Measurements from ENCODE around the gene TGOLN2.
"Not testable (repeated sequence)": the region's sequence is repeated elsewhere in the genome, so short reads cannot be mapped to it uniquely, and the experiment has no call there.

TGOLN2 gene

DNA sequence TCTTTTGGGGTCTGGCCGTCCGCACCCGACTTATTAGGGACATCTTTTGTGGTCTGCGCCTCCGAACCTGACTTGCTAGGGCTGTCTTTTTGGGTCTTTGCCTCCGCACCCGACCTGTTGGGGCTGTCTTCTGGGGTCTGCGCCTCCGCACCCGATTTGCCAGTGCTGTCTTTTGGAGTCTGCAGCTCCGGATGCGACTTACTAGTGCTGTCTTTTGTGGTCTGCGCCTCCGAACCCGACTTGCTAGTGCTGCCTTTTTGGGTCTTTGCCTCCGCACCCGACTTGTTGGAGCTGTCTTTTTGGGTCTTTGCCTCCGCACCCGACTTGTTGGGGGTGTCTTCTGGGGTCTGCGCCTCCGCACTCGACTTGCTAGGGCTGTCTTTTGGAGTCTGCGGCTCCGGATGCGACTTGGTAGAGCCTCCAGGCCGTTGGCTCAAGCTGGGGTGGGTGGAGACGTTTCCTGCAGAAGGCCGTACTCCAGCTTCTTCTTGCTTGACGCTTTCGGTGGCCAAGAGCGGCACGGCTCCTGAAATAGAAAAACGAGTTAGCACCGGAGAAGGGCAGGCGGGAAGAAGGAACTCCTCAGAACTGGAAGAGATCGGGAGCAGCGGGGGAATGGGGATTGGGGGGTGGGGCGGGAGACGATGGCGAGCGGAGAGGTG lies 498 bp downstream of the TGOLN2 start:
- peak; percentile 61 for DNase-seq (ENCODE audit: extremely low spot score)
- TF ChIP-seq, protein P1, sequence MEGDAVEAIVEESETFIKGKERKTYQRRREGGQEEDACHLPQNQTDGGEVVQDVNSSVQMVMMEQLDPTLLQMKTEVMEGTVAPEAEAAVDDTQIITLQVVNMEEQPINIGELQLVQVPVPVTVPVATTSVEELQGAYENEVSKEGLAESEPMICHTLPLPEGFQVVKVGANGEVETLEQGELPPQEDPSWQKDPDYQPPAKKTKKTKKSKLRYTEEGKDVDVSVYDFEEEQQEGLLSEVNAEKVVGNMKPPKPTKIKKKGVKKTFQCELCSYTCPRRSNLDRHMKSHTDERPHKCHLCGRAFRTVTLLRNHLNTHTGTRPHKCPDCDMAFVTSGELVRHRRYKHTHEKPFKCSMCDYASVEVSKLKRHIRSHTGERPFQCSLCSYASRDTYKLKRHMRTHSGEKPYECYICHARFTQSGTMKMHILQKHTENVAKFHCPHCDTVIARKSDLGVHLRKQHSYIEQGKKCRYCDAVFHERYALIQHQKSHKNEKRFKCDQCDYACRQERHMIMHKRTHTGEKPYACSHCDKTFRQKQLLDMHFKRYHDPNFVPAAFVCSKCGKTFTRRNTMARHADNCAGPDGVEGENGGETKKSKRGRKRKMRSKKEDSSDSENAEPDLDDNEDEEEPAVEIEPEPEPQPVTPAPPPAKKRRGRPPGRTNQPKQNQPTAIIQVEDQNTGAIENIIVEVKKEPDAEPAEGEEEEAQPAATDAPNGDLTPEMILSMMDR (IDR thresholded peaks at IDR 0.05; ENCODE audit: control extremely low read depth, extremely low read depth, low read depth, missing control alignments): no peak
- CTCF ChIA-PET: interaction anchor here (1.0 to 1.4 kb wide), 4 partner anchors 8 to 27 kb away, joined by 3 to 7 read pairs (median 4); partner anchors contain the start of genes ELMOD3 and RETSAT
- POLR2A ChIA-PET: interaction anchor here (0.5 to 2.7 kb wide), 9 partner anchors 9 to 1435 kb away, joined by 3 to 18 read pairs (median 4); partner anchors contain the start of genes ELMOD3, MAT2A and RETSAT

DNA sequence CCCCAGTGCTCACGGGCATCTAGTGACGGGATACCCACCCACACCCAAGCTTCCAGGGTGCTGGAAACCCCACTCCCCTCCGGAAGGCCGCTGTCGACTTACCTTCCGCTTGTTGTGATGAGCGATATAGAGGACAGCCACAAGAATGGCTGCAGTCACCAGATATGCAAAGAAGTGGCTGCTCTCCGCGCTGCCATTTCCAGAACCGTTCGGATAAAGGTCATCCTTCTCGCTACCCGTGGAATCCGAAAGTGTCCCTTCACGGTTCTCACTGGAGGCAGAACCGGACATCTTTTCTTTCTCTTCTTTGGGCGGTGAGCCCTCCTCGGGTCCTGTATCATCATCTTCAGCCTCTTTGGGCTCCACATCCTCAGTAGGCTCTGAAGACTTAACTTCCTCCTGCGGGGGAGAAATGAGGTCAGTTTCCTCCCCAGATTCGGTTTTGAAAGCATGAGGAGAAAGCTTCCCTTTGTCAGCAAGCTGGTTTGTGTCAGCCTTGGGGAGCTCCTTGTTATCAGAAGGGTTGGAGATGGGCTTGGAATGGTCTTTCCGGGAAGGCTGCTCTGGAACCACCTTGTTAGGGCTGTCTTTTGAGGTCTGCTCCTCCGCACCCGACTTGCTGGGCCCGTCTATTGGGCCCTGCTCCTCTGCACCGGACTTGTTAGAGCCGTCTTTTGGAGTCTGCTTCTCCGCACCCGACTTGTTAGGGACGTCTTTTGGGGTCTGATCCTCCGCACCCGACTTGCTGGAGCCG lies 1.2 kb downstream of the TGOLN2 start:
- CTCF ChIA-PET: interaction anchor here (1.0 to 1.4 kb wide), 3 partner anchors 9 to 225 kb away, joined by 3 to 4 read pairs (median 3); no protein-coding TSS in a partner anchor
- POLR2A ChIA-PET: interaction anchor here (2.0 to 2.7 kb wide), 2 partner anchors 28 to 213 kb away, joined by 7 to 18 read pairs; partner anchors contain the start of genes ELMOD3, MAT2A and RETSAT
- DNase-seq (ENCODE audit: extremely low spot score): peak; percentile 59
- TF ChIP-seq, protein P1 (IDR thresholded peaks at IDR 0.05; ENCODE audit: control extremely low read depth, extremely low read depth, low read depth, missing control alignments): no peak

DNA sequence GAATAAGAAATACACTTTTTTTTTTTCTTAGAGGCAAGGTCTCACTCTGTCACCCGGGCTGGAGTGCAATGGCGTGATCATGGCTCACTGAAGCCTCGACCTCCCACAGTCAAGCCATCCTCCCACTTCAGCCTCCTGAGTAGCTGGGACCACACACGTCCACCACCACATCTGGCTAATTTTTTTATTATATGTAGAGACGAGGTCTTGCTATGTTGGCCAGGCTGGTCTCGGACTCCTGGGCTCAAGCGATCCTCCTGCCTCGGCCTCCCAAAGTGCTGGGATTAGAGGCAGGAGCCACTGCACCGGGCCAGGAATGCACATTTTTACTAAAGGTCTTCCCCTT lies 2.4 kb downstream of the TGOLN2 start:
- ChIA-PET POLR2A (interaction anchor here (0.7 kb wide), 1 partner anchor 419 kb away, joined by 3 read pairs; no protein-coding TSS in a partner anchor), CTCF (interaction anchor here (1.0 to 1.4 kb wide), 3 partner anchors 10 to 227 kb away, joined by 3 read pairs; no protein-coding TSS in a partner anchor)
- no peak for DNase-seq (ENCODE audit: extremely low spot score)
- TF ChIP-seq, protein P1 (IDR thresholded peaks at IDR 0.05; ENCODE audit: control extremely low read depth, extremely low read depth, low read depth, missing control alignments): no peak

DNA sequence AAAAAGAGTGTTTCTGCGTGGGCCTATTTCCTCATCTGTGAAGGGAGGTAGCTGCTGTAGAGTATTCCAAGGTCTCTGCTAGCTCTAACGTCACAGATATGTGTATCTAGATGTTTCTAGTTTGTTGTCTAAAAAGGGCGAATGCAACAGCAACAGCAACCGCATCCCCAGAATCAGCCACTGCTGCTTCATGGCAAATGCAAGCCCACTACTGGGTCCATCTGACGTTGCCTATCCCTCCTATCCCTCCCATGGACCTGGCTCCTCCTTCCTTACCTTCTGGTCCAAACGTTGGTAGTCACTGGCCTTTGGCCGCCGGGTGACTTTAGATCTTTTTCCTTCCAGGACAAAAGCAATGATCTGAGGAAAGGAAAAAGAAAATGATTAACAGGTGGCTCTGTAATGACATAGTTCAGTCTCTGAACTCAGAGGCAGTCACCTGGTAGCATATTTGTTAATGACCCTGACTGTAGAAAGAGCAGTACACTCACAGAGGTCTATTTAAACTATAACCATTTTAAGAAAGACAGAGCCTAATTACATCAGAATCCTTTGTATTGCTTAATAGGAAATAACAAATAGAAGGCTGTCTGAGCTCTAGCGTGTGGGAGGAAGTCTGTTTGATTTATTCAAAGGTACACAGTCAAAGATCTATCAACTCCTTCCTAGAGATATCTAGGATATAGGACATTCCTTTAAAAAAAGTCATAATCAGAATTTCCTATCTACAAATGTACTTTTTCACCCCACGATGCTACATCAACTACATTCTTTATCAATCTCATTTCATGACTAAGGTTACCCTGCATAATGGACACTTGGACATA lies 2.9 kb downstream of the TGOLN2 start:
- POLR2A ChIA-PET: interaction anchor here (0.7 kb wide), 1 partner anchor 418 kb away, joined by 3 read pairs; no protein-coding TSS in a partner anchor
- no peak for DNase-seq (ENCODE audit: extremely low spot score)
- CTCF ChIA-PET: interaction anchor here (1.0 to 1.6 kb wide), 2 partner anchors 15 to 34 kb away, joined by 3 to 4 read pairs; no protein-coding TSS in a partner anchor
- TF ChIP-seq, protein P1 (IDR thresholded peaks at IDR 0.05; ENCODE audit: control extremely low read depth, extremely low read depth, low read depth, missing control alignments): no peak

DNA sequence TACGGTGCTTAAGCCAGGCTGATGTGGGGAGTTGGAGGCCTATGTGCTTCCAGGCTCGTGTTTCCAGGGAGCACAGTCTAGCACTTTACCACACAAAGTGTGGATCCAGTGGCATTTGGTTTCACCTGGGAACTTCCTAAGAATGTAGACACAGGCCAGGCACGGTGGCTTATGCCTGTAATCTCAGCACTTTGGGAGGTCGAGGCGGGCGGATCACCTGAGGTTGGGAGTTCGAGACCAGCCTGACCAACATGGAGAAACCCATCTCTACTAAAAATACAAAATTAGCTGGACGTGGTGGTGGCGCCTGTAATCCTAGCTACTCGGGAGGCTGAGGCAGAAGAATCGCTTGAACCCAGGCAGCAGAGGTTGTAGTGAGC lies 3.8 kb downstream of the TGOLN2 start:
- CTCF ChIA-PET: interaction anchor here (1.3 to 1.8 kb wide), 3 partner anchors 24 to 33 kb away, joined by 3 to 7 read pairs (median 4); no protein-coding TSS in a partner anchor
- POLR2A ChIA-PET; DNase-seq (ENCODE audit: extremely low spot score): not testable (repeated sequence)

DNA sequence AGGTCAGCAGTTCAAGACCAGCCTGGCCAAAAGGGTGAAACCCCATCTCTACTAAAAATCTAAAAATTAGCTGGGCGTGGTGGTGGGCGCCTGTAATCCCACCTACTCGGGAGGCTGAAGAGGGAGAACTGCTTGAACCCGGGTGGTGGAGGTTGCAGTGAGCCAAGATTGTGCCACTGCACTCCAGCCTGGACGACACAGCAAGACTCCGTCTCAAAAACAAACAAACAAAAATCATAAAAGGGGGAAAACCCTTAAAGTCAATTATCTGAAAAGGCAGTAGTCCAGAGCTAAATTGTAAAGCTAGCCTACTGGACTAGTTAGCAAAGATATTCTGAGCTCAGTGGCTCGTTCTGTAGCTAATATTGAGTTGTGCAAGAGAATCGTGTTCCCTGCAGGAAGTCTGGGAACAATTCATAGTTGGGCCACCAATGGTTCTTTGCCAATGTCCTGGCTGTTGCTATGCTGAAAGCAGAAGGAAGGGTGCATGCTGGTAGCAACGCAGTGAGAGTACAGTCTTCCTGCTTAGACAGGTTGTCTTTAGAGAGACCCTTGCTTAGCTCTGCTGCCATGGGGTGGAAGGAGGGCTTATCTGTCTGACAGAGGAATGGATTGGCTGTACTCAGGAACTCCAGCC lies 4.3 kb downstream of the TGOLN2 start:
- POLR2A ChIA-PET: no interaction called here
- TF ChIP-seq, protein P1 (IDR thresholded peaks at IDR 0.05; ENCODE audit: control extremely low read depth, extremely low read depth, low read depth, missing control alignments): no peak
- CTCF ChIA-PET: interaction anchor here (1.3 to 1.8 kb wide), 3 partner anchors 23 to 32 kb away, joined by 3 to 7 read pairs (median 4); no protein-coding TSS in a partner anchor
- DNase-seq (ENCODE audit: extremely low spot score): no peak

Data from GM10248 (cell line).